GM18519 (cell line): ENCODE measurements around the gene CELSR3.

Experiments used
- ATAC-seq: cut with Tn5 transposase; IDR thresholded peaks from one replicate; pipeline ENCODE4 v1.9.1; 2021; ENCODE audit warnings: mild to moderate bottlenecking, moderate library complexity; ENCODE audit not compliant: unreplicated experiment, low FRiP score

Gene CELSR3

DNA sequence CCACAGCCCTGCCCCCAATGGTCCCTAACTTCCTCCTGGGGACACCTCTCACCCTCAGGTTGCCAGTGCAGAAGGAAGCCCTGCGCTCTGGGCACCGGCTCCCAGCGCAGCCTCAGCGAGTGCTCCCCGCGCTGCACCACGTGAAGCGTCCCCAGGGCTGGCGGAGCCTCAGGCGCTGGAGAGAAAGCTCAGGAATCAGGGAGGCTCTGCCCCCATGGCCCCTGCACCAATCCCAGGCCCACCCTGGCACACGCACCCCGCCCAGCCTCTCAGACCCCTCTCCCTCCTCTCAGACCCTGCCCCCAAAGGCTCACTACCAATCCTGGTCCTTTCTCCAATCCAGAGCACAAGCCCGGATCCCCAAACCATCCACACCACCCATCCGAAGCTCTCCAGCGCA lies 74.5 kb downstream of the CELSR3 start:
- no peak for ATAC-seq

DNA sequence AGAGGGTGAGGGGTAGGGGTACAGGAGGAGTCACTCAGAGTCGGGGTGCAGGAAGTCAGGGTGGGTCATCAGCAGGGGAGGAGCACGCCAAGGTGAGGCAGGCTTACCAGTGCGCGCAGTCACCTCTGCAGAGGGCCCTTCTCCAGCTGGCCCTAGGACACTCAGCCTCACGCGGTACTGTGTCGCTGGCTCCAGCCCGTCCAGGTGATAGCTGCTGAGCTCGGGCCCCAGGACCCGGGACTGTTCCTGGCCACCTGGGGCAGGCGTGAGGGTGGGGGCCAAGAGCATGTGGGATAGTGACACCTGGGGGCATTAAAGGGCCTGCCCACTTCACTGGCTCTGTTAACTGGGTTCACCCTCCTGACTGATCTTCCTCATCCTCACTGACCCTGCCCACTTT lies 75.0 kb downstream of the CELSR3 start:
- ATAC-seq: no peak
